MM.1S (cell line): ENCODE measurements around the gene ADAMTS6.

Experiments used
- DNase-seq: peaks from one replicate; pipeline ENCODE4 v3.0.0-alpha.2; 2015
- H2AFZ ChIP-seq: fragments of 300-600 bp; sonication (generic); 2 replicates; pipeline ENCODE4 v1.6.0; 2016; ENCODE audit warnings: antibody characterized with exemption, low read length
- H3F3A ChIP-seq: fragments of 300-600 bp; sonication (generic); 2 replicates; pipeline ENCODE4 v1.6.1; 2016; ENCODE audit warnings: mild to moderate bottlenecking, antibody characterized with exemption, low read length, moderate library complexity, mixed read lengths; ENCODE audit not compliant: insufficient read depth
- H3K27ac ChIP-seq: fragments of 300-600 bp; sonication (generic); 2 replicates; pipeline ENCODE4 v1.5.1; 2016; ENCODE audit warnings: mild to moderate bottlenecking, low read length
- H3K27me3 ChIP-seq: fragments of 300-600 bp; sonication (generic); replicated peaks from 2 replicates; pipeline ENCODE4 v1.6.0; 2016; ENCODE audit warnings: low read length; ENCODE audit not compliant: insufficient read depth
- H3K36me3 ChIP-seq: fragments of 300-600 bp; sonication (generic); replicated peaks from 2 replicates; pipeline ENCODE4 v1.6.1; 2016; ENCODE audit warnings: mild to moderate bottlenecking, low read length, mixed read lengths; ENCODE audit not compliant: insufficient read depth
- H3K4me1 ChIP-seq: fragments of 300-600 bp; sonication (generic); 2 replicates; pipeline ENCODE4 v1.6.1; 2016; ENCODE audit warnings: low read length, mixed read lengths
- H3K4me2 ChIP-seq: fragments of 300-600 bp; sonication (generic); 2 replicates; pipeline ENCODE4 v1.6.0; 2016; ENCODE audit warnings: low read depth, low read length
- H3K4me3 ChIP-seq: fragments of 300-600 bp; sonication (generic); 2 replicates; pipeline ENCODE4 v1.5.1; 2016; ENCODE audit warnings: low read length, mixed read lengths
- H3K79me2 ChIP-seq: fragments of 300-600 bp; sonication (generic); 2 replicates; pipeline ENCODE4 v1.6.1; 2016; ENCODE audit warnings: mixed run types, low read length, mixed read lengths
- H3K9ac ChIP-seq: fragments of 300-600 bp; sonication (generic); 2 replicates; pipeline ENCODE4 v1.6.1; 2016; ENCODE audit warnings: low read length, mixed read lengths
- H3K9me2 ChIP-seq: fragments of 300-600 bp; sonication (generic); replicated peaks from 2 replicates; pipeline ENCODE4 v1.6.1; 2016; ENCODE audit warnings: mild to moderate bottlenecking, low read length, mixed read lengths; ENCODE audit not compliant: insufficient read depth
- H3K9me3 ChIP-seq: fragments of 300-600 bp; sonication (generic); replicated peaks from 2 replicates; pipeline ENCODE4 v1.6.1; 2016; ENCODE audit warnings: mild to moderate bottlenecking, low read length, mixed read lengths; ENCODE audit not compliant: insufficient read depth
- H4K20me1 ChIP-seq: fragments of 300-600 bp; sonication (generic); 2 replicates; pipeline ENCODE4 v1.6.1; 2016; ENCODE audit warnings: mild to moderate bottlenecking, low read length, moderate library complexity, mixed read lengths; ENCODE audit not compliant: insufficient read depth
- CTCF ChIP-seq: fragments of 300-600 bp; sonication (generic); IDR thresholded peaks from 2 replicates; pipeline ENCODE4 v1.5.1; 2016; ENCODE audit warnings: antibody characterized with exemption, low read length, mixed read lengths
- EZH2 ChIP-seq: fragments of 300-600 bp; sonication (generic); optimal IDR thresholded peaks from 2 replicates; pipeline ENCODE3; 2017; ENCODE audit warnings: low read depth, mild to moderate bottlenecking, antibody characterized with exemption, low read length, mixed read lengths
- EZH2phosphoT487 ChIP-seq: fragments of 300-600 bp; sonication (generic); IDR thresholded peaks from 2 replicates; pipeline ENCODE4 v1.6.1; 2018; ENCODE audit warnings: antibody characterized with exemption, low read length

Gene ADAMTS6

GRCh38 chr5:65338606-65339151 lies 143.0 kb downstream of the ADAMTS6 start:
- no peak overlapping the region for H3K4me3 ChIP-seq
- no peaks in the 10 kb centered on the region for H3K36me3 ChIP-seq
- no peak overlapping the region for H3K27ac ChIP-seq
- no peaks in the 10 kb centered on the region for H3K79me2 ChIP-seq
- H3K27me3 ChIP-seq = no peaks in the 10 kb centered on the region
- DNase-seq = no peak
- H3K4me2 ChIP-seq = no peak overlapping the region
- H4K20me1 ChIP-seq = no peaks in the 10 kb centered on the region
- H3K9me2 ChIP-seq = no peaks in the 10 kb centered on the region
- no peaks in the 10 kb centered on the region for H3F3A ChIP-seq
- H2AFZ ChIP-seq = no peak overlapping the region
- TF ChIP-seq EZH2phosphoT487 (no peak), EZH2 (no peak), CTCF (no peak)
- H3K4me1 ChIP-seq = no peaks in the 10 kb centered on the region
- no peaks in the 10 kb centered on the region for H3K9me3 ChIP-seq
- H3K9ac ChIP-seq = no peak overlapping the region

GRCh38 chr5:65334077-65334476 lies 147.6 kb downstream of the ADAMTS6 start:
- Histone ChIP-seq H3K4me1 (no peaks in the 10 kb centered on the region), H3K27me3 (no peaks in the 10 kb centered on the region), H3F3A (no peaks in the 10 kb centered on the region), H3K4me2 (no peak overlapping the region), H3K9ac (no peak overlapping the region), H3K79me2 (no peaks in the 10 kb centered on the region), H3K9me2 (no peaks in the 10 kb centered on the region), H3K36me3 (no peaks in the 10 kb centered on the region), H3K4me3 (no peak overlapping the region), H3K9me3 (no peaks in the 10 kb centered on the region), H3K27ac (no peak overlapping the region), H4K20me1 (no peaks in the 10 kb centered on the region), H2AFZ (no peak overlapping the region)
- TF ChIP-seq CTCF = no peak
- no peak for TF ChIP-seq EZH2phosphoT487
- no peak for TF ChIP-seq EZH2
- DNase-seq = no peak

- H3K9ac ChIP-seq = no peak overlapping the region
- H3K27me3 ChIP-seq = no peaks in the 10 kb centered on the region
- H3K4me2 ChIP-seq = no peak overlapping the region
- H3K9me3 ChIP-seq = no peaks in the 10 kb centered on the region
- no peak overlapping the region for H2AFZ ChIP-seq
- H3K79me2 ChIP-seq = no peaks in the 10 kb centered on the region
- H3K27ac ChIP-seq = no peak overlapping the region
- no peaks in the 10 kb centered on the region for H3K4me1 ChIP-seq
- no peak overlapping the region for H3K4me3 ChIP-seq
- DNase-seq = no peak
- H3F3A ChIP-seq = no peaks in the 10 kb centered on the region
- TF ChIP-seq EZH2 (no peak), EZH2phosphoT487 (no peak), CTCF (no peak)
- no peaks in the 10 kb centered on the region for H3K9me2 ChIP-seq
- no peaks in the 10 kb centered on the region for H4K20me1 ChIP-seq
- no peaks in the 10 kb centered on the region for H3K36me3 ChIP-seq
Observed at GRCh38 chr5:65332591-65332990, 149.1 kb downstream of the ADAMTS6 start.
